Stimulated activated CD4-positive, alpha-beta T cell treated with anti-CD3 and anti-CD28 coated beads, Interleukin-2, amount 100 ng/mL, for 48 hours (primary cell): ENCODE results near the gene PDHX.
"Not testable (repeated sequence)": the region's sequence is repeated elsewhere in the genome, so short reads cannot be mapped to it uniquely, and the experiment has no call there.

Source experiments
- DNase-seq, 2 donors: peaks; one replicate each; pipeline ENCODE4 v3.0.0-alpha.2; 2020

PDHX gene

GRCh38 chr11:35028007-35028406, 111.6 kb downstream of the PDHX start:
- not testable (repeated sequence) for DNase-seq

- no peak for DNase-seq
Measured at GRCh38 chr11:35029979-35030682, 113.7 kb downstream of the PDHX start.

- no peak for DNase-seq
Measured at GRCh38 chr11:35030716-35031213, 114.3 kb downstream of the PDHX start.

- DNase-seq: no peak
Measured at GRCh38 chr11:35031346-35031745, 114.9 kb downstream of the PDHX start.

GRCh38 chr11:35031867-35032266, 115.4 kb downstream of the PDHX start:
- no peak for DNase-seq

GRCh38 chr11:35033011-35033410, 116.6 kb downstream of the PDHX start:
- no peak for DNase-seq

- DNase-seq: no peak
Measured at GRCh38 chr11:35034401-35034800, 118.0 kb downstream of the PDHX start.

GRCh38 chr11:35035894-35036408, 119.5 kb downstream of the PDHX start:
- DNase-seq: no peak

GRCh38 chr11:35036639-35037038, 120.2 kb downstream of the PDHX start:
- no peak for DNase-seq

GRCh38 chr11:35038211-35038928, 122.0 kb downstream of the PDHX start:
- DNase-seq: no peak

- no peak for DNase-seq
Measured at GRCh38 chr11:35039076-35039475, 122.7 kb downstream of the PDHX start.

GRCh38 chr11:35040221-35040942, 124.0 kb downstream of the PDHX start:
- DNase-seq: peak; percentile 41 to 48

GRCh38 chr11:35041070-35041554, 124.7 kb downstream of the PDHX start:
- DNase-seq: no peak

- no peak for DNase-seq
Measured at GRCh38 chr11:35042224-35042623, 125.8 kb downstream of the PDHX start.

- no peak for DNase-seq
Measured at GRCh38 chr11:35042913-35043312, 126.5 kb downstream of the PDHX start.

- DNase-seq: no peak
Measured at GRCh38 chr11:35043936-35044335, 127.5 kb downstream of the PDHX start.

GRCh38 chr11:35045236-35045820, 128.9 kb downstream of the PDHX start:
- DNase-seq: peak; percentile 32 to 39
